H9 (cell line): ENCODE measurements around the gene TBC1D19. TPM values are rescaled to one million over a fixed set of nuclear protein-coding genes. Genes with fewer than 3 reads are reported as not detected.

Experiments
- DNase-seq: peaks from one replicate; pipeline ENCODE4 v3.0.0-alpha.2; 2017
- H2AFZ ChIP-seq: one replicate; pipeline ENCODE4 v1.6.1; 2013; ENCODE audit warnings: mild to moderate bottlenecking, low read length, control low read depth, moderate library complexity
- H2AK5ac ChIP-seq: 2 replicates; pipeline ENCODE4 v1.6.1; 2013; ENCODE audit warnings: low read length, control low read depth, mixed read lengths; ENCODE audit not compliant: insufficient read length
- H2BK120ac ChIP-seq: one replicate; pipeline ENCODE4 v1.6.1; 2013; ENCODE audit warnings: low read depth, mild to moderate bottlenecking, low read length, control low read depth, inconsistent platforms; ENCODE audit not compliant: poor library complexity, severe bottlenecking
- H2BK12ac ChIP-seq: 2 replicates; pipeline ENCODE4 v1.6.1; 2013; ENCODE audit warnings: low read length, control low read depth, mixed read lengths, low read depth; ENCODE audit not compliant: insufficient read length
- H2BK15ac ChIP-seq: 2 replicates; pipeline ENCODE4 v1.6.1; 2013; ENCODE audit warnings: low read depth, low read length, control low read depth
- H2BK20ac ChIP-seq: one replicate; pipeline ENCODE4 v1.6.1; 2013; ENCODE audit warnings: low read depth, mild to moderate bottlenecking, low read length, control low read depth, inconsistent platforms; ENCODE audit not compliant: poor library complexity, severe bottlenecking
- H2BK5ac ChIP-seq: 2 replicates; pipeline ENCODE4 v1.6.1; 2013; ENCODE audit warnings: low read length, control low read depth, mixed read lengths; ENCODE audit not compliant: insufficient read length
- H3K14ac ChIP-seq: 2 replicates; pipeline ENCODE4 v1.6.1; 2013; ENCODE audit warnings: low read length, control low read depth; ENCODE audit not compliant: insufficient read depth
- H3K18ac ChIP-seq: 2 replicates; pipeline ENCODE4 v1.6.1; 2013; ENCODE audit warnings: low read depth, mild to moderate bottlenecking, mixed read lengths, low read length, control low read depth; ENCODE audit not compliant: insufficient read length
- H3K23ac ChIP-seq: 2 replicates; pipeline ENCODE4 v1.6.1; 2013; ENCODE audit warnings: low read length, control low read depth, mixed read lengths, low read depth; ENCODE audit not compliant: insufficient read length
- H3K23me2 ChIP-seq: 2 replicates; pipeline ENCODE4 v1.6.1; 2013; ENCODE audit warnings: low read depth, mild to moderate bottlenecking, mixed read lengths, low read length, control low read depth; ENCODE audit not compliant: insufficient read length, poor library complexity, severe bottlenecking
- H3K27ac ChIP-seq: 2 replicates; pipeline ENCODE4 v1.5.1; 2013; ENCODE audit warnings: low read length, control low read depth, mixed read lengths, low read depth; ENCODE audit not compliant: insufficient read length
- H3K27me3 ChIP-seq: 2 replicates; pipeline ENCODE4 v1.6.1; 2013; ENCODE audit warnings: low read length, control low read depth, inconsistent platforms; ENCODE audit not compliant: insufficient read depth
- H3K4ac ChIP-seq: 2 replicates; pipeline ENCODE4 v1.6.1; 2013; ENCODE audit warnings: low read depth, mild to moderate bottlenecking, control low read depth, inconsistent platforms, low read length, moderate library complexity
- H3K4me1 ChIP-seq: 2 replicates; pipeline ENCODE4 v1.6.1; 2013; ENCODE audit warnings: low read length, control low read depth, inconsistent platforms; ENCODE audit not compliant: insufficient read depth
- H3K4me2 ChIP-seq: 2 replicates; pipeline ENCODE4 v1.6.1; 2013; ENCODE audit warnings: low read length, control low read depth, mixed read lengths; ENCODE audit not compliant: insufficient read length, insufficient read depth
- H3K56ac ChIP-seq: 2 replicates; pipeline ENCODE4 v1.6.1; 2013; ENCODE audit warnings: low read depth, mild to moderate bottlenecking, mixed read lengths, low read length, control low read depth; ENCODE audit not compliant: insufficient read length
- H3K79me1 ChIP-seq: 2 replicates; pipeline ENCODE4 v1.6.1; 2013; ENCODE audit warnings: low read depth, mild to moderate bottlenecking, moderate library complexity, low read length, control low read depth, inconsistent platforms; ENCODE audit not compliant: insufficient read depth, poor library complexity, severe bottlenecking
- H3K79me2 ChIP-seq: 2 replicates; pipeline ENCODE4 v1.6.1; 2013; ENCODE audit warnings: low read length, control low read depth, inconsistent platforms; ENCODE audit not compliant: insufficient read depth
- H3K9ac ChIP-seq: 2 replicates; pipeline ENCODE4 v1.6.1; 2013; ENCODE audit warnings: low read length, control low read depth, mixed read lengths; ENCODE audit not compliant: insufficient read length; ENCODE audit errors: extremely low read depth
- H3K9me3 ChIP-seq: one replicate; pipeline ENCODE4 v1.6.1; 2013; ENCODE audit warnings: low read depth, low read length, inconsistent platforms; ENCODE audit not compliant: control insufficient read depth
- H3T11ph ChIP-seq: one replicate; pipeline ENCODE4 v1.6.1; 2013; ENCODE audit warnings: mild to moderate bottlenecking, low read length, control low read depth, inconsistent platforms
- H4K20me1 ChIP-seq: one replicate; pipeline ENCODE4 v1.6.1; 2013; ENCODE audit not compliant: control insufficient read depth, insufficient read length, insufficient read depth
- H4K5ac ChIP-seq: 2 replicates; pipeline ENCODE4 v1.6.1; 2013; ENCODE audit warnings: low read depth, mild to moderate bottlenecking, mixed read lengths, low read length, control low read depth; ENCODE audit not compliant: insufficient read length
- H4K8ac ChIP-seq: replicated peaks from 2 replicates; pipeline ENCODE4 v1.6.1; 2013; ENCODE audit warnings: low read length, control low read depth, mixed read lengths, low read depth; ENCODE audit not compliant: insufficient read length
- H4K91ac ChIP-seq: 2 replicates; pipeline ENCODE4 v1.6.1; 2013; ENCODE audit warnings: low read depth, mild to moderate bottlenecking, moderate library complexity, mixed read lengths, low read length, control low read depth; ENCODE audit not compliant: insufficient read length
- H3K27ac Mint-ChIP-seq, 3 experiments: 2 replicates in 2 of 3; 3 replicates in 1 of 3; pipeline ENCODE4 v1.8.0; 2020 to 2021; ENCODE audit warnings: mixed read lengths in 3 of 3, mild to moderate bottlenecking in 1 of 3, moderate library complexity in 1 of 3
- H3K27me3 Mint-ChIP-seq: 2 replicates; pipeline ENCODE4 v1.8.0; 2021; ENCODE audit warnings: low read depth, mild to moderate bottlenecking, moderate library complexity, mixed read lengths
- H3K36me3 Mint-ChIP-seq, 3 experiments: 2 replicates in 2 of 3; 3 replicates in 1 of 3; pipeline ENCODE4 v1.8.0; 2020 to 2021; ENCODE audit warnings: low read depth in 3 of 3, mixed read lengths in 3 of 3; ENCODE audit not compliant: insufficient read depth in 1 of 3
- H3K4me1 Mint-ChIP-seq, 2 experiments: 2 replicates each; pipeline ENCODE4 v1.8.0; 2020; ENCODE audit warnings: mixed read lengths in 2 of 2
- H3K4me3 Mint-ChIP-seq, 2 experiments: 2 replicates in 1 of 2; 3 replicates in 1 of 2; pipeline ENCODE4 v1.8.0; 2020 to 2021; ENCODE audit warnings: mild to moderate bottlenecking in 2 of 2, mixed read lengths in 2 of 2, moderate library complexity in 1 of 2
- H3K9me3 Mint-ChIP-seq, 2 experiments: 2 replicates in 1 of 2; 3 replicates in 1 of 2; pipeline ENCODE4 v1.8.0; 2020; ENCODE audit warnings: mild to moderate bottlenecking in 2 of 2, mixed read lengths in 2 of 2, moderate library complexity in 1 of 2
- CTCF ChIP-seq: fragments of 200-600 bp; sonication (generic); conservative IDR thresholded peaks from 3 replicates; pipeline ENCODE4 v1.8.0; 2021; ENCODE audit warnings: antibody characterized with exemption, mild to moderate bottlenecking
- WGBS: extraction: QIAGEN DNeasy Blood & Tissue Kit; methylation state at CpG from one replicate; pipeline ENCODE4 v1.1.7; 2013; ENCODE audit warnings: missing lambda C conversion rate, low lambda C conversion rate, mixed read lengths; ENCODE audit not compliant: insufficient read length; ENCODE audit errors: extremely low coverage; 5-methylcytosine and 5-hydroxymethylcytosine counted together
- total RNA-seq: library from RNA; stranded (reverse); gene quantifications from 2 replicates; pipeline ENCODE4 v1.2.1, GENCODE V29; 2021

Gene TBC1D19
- total RNA-seq, 1 experiment from 2014 or later, result 3.2 TPM

- no peak overlapping the region for H2BK12ac ChIP-seq
- no peak overlapping the region for H3K9ac ChIP-seq
- no peak overlapping the region for H3K4ac ChIP-seq
- no peak overlapping the region for H3K27ac Mint-ChIP-seq
- no peak overlapping the region for H2AK5ac ChIP-seq
- H3K27me3 Mint-ChIP-seq, result no peaks in the 10 kb centered on the region; the same call in 1 of the 2 replicates
- TF ChIP-seq CTCF, result no peak
- no peaks in the 10 kb centered on the region for H3K79me2 ChIP-seq
- no peak overlapping the region for H3K14ac ChIP-seq
- no CpG with 5 or more reads among the region's 1 CpG for WGBS
- H3K56ac ChIP-seq, result no peak overlapping the region
- H3K4me1 ChIP-seq, result no peaks in the 10 kb centered on the region
- H3K36me3 Mint-ChIP-seq, result peaks cover 4 to 17% (median 15%) of the 10 kb centered on the region in 3 experiments; a peak in 6 of 7 replicates
- no peaks in the 10 kb centered on the region for H3K9me3 ChIP-seq
- peaks cover 19 to 22% of the 10 kb centered on the region in 2 experiments for H3K9me3 Mint-ChIP-seq
- H3K4me3 Mint-ChIP-seq, result no peak overlapping the region
- no peak overlapping the region for H2BK5ac ChIP-seq
- no peak for DNase-seq
- no peaks in the 10 kb centered on the region for H4K20me1 ChIP-seq
- H3T11ph ChIP-seq, result no peak overlapping the region
- no peaks in the 10 kb centered on the region for H3K79me1 ChIP-seq
- H3K23me2 ChIP-seq, result no peaks in the 10 kb centered on the region
- H2AFZ ChIP-seq, result no peak overlapping the region
- no peak overlapping the region for H4K5ac ChIP-seq
- H3K4me2 ChIP-seq, result no peak overlapping the region
- no peak overlapping the region for H3K18ac ChIP-seq
- no peak overlapping the region for H2BK20ac ChIP-seq
- no peak overlapping the region for H3K27ac ChIP-seq
- H4K8ac ChIP-seq, result no peak overlapping the region
- H3K4me1 Mint-ChIP-seq, result no peaks in the 10 kb centered on the region
- H2BK120ac ChIP-seq, result no peak overlapping the region
- no peak overlapping the region for H2BK15ac ChIP-seq
- no peak overlapping the region for H3K23ac ChIP-seq
- H3K27me3 ChIP-seq, result no peaks in the 10 kb centered on the region
- H4K91ac ChIP-seq, result no peak overlapping the region
Observed at GRCh38 chr4:26700110-26700509, 116.2 kb downstream of the TBC1D19 start.
